ENCODE data around the gene MIPOL1.

MIPOL1 gene

GRCh38 chr14:37588956-37589714 lies 391.4 kb downstream of the MIPOL1 start (continued):
- TF ChIP-seq PRDM10 (tag by site-specific recombination; IDR thresholded peaks at IDR 0.05) (peak; percentile 61; the same call in 1 of the 2 replicates), SP7 (tag by site-specific recombination; IDR thresholded peaks at IDR 0.05) (peak; percentile 62; the same call in 1 of the 2 replicates), SCRT2 (tag by site-specific recombination; IDR thresholded peaks at IDR 0.05) (no peak), ZNF335 (tag by site-specific recombination; conservative IDR thresholded peaks at IDR 0.05) (peak; percentile 52; the same call in 1 of the 2 replicates)

GRCh38 chr14:37589715-37590427 lies 392.1 kb downstream of the MIPOL1 start:
- ChIA-PET CTCF (interaction anchor here (0.6 to 2.1 kb wide), 5 partner anchors 284 to 360 kb away, joined by 3 to 6 read pairs (median 4); no protein-coding TSS in a partner anchor), POLR2A (no interaction called here)
- TF ChIP-seq SP2 (tag by site-specific recombination; IDR thresholded peaks at IDR 0.05) (no peak), ZNF501 (tag by site-specific recombination; IDR thresholded peaks at IDR 0.05) (no peak), ZNF140 (tag by site-specific recombination; IDR thresholded peaks at IDR 0.05) (no peak), ZNF600 (tag by site-specific recombination; IDR thresholded peaks at IDR 0.05) (peak; percentile 50; the same call in 1 of the 2 replicates)
- H3K36me3 ChIP-seq (ENCODE audit: control insufficient read depth in 2 of 2, insufficient read depth in 1 of 2, low read length in 2 of 2) = peaks cover 0 to 15% of the 10 kb centered on the region in 2 experiments; a peak in 1 of 3 replicates
- H3K9me3 ChIP-seq (ENCODE audit: control insufficient read depth, insufficient read depth, low read depth, low read length) = no peaks in the 10 kb centered on the region
- H3K4me3 ChIP-seq (ENCODE audit: low read depth, low read length) = peak overlapping the region; percentile 75
- no peaks in the 10 kb centered on the region for H3K4me1 ChIP-seq (ENCODE audit: control insufficient read depth, insufficient read depth, low read length)
- H3K27ac ChIP-seq (ENCODE audit: extremely low read depth, low read depth, low read length) = peak overlapping the region; percentile 99

GRCh38 chr14:37590428-37591139 lies 392.8 kb downstream of the MIPOL1 start:
- POLR2A ChIA-PET = no interaction called here

GRCh38 chr14:37591311-37591940 lies 393.7 kb downstream of the MIPOL1 start:
- Histone ChIP-seq H3K27ac (ENCODE audit: extremely low read depth, low read depth, low read length) (peak overlapping the region; percentile 99), H3K4me1 (ENCODE audit: control insufficient read depth, insufficient read depth, low read length) (peaks cover 1% of the 10 kb centered on the region; the same call in 1 of the 2 replicates), H3K4me3 (ENCODE audit: low read depth, low read length) (peak overlapping the region; percentile 75), H3K9me3 (ENCODE audit: control insufficient read depth, insufficient read depth, low read depth, low read length) (no peaks in the 10 kb centered on the region), H3K36me3 (ENCODE audit: control insufficient read depth in 2 of 2, insufficient read depth in 1 of 2, low read length in 2 of 2) (peaks cover 0 to 15% of the 10 kb centered on the region in 2 experiments; a peak in 1 of 3 replicates)
- ChIA-PET CTCF (interaction anchor here (0.7 to 1.1 kb wide), 6 partner anchors 60 to 469 kb away, joined by 3 read pairs; no protein-coding TSS in a partner anchor), POLR2A (no interaction called here)
- no peak for TF ChIP-seq ZNF416 (tag by site-specific recombination; IDR thresholded peaks at IDR 0.05)
- TF ChIP-seq ZBTB10 (tag by site-specific recombination; IDR thresholded peaks at IDR 0.05) = peak; percentile 66; the same call in 1 of the 2 replicates
- peak; percentile 91 for TF ChIP-seq CTCF (tag by site-specific recombination; IDR thresholded peaks at IDR 0.05)
- TF ChIP-seq ZBTB6 (tag by site-specific recombination; IDR thresholded peaks at IDR 0.05) = peak; percentile 86
- no peak for TF ChIP-seq GLIS1 (tag by site-specific recombination; IDR thresholded peaks at IDR 0.05)
- peak; percentile 41; the same call in 1 of the 2 replicates for TF ChIP-seq ZEB2 (tag by site-specific recombination; IDR thresholded peaks at IDR 0.05)

More at GRCh38 chr14:37590428-37591139, 392.8 kb downstream of the MIPOL1 start:
- CTCF ChIA-PET = interaction anchor here (0.6 to 1.1 kb wide), 4 partner anchors 257 to 468 kb away, joined by 3 to 4 read pairs (median 3); no protein-coding TSS in a partner anchor
- H3K4me3 ChIP-seq (ENCODE audit: low read depth, low read length) = peak overlapping the region; percentile 75
- H3K9me3 ChIP-seq (ENCODE audit: control insufficient read depth, insufficient read depth, low read depth, low read length) = no peaks in the 10 kb centered on the region
- H3K36me3 ChIP-seq (ENCODE audit: control insufficient read depth in 2 of 2, insufficient read depth in 1 of 2, low read length in 2 of 2) = peaks cover 0 to 15% of the 10 kb centered on the region in 2 experiments; a peak in 1 of 3 replicates
- H3K27ac ChIP-seq (ENCODE audit: extremely low read depth, low read depth, low read length) = peak overlapping the region; percentile 99
- H3K4me1 ChIP-seq (ENCODE audit: control insufficient read depth, insufficient read depth, low read length) = no peaks in the 10 kb centered on the region
- no peak for TF ChIP-seq ZNF777 (tag by site-specific recombination; IDR thresholded peaks at IDR 0.05; ENCODE audit: borderline replicate concordance)
- peak; percentile 41; the same call in 1 of the 2 replicates for TF ChIP-seq ZNF664 (tag by site-specific recombination; IDR thresholded peaks at IDR 0.05)
